GM23338 (cell line): ENCODE data around the gene CFAP299. TPM values are rescaled to one million over a fixed set of nuclear protein-coding genes. Genes with fewer than 3 reads are reported as not detected.

Experiments used
- ATAC-seq: fragments of 200-7000 bp; cut with Tn5 transposase; 3 replicates; pipeline ENCODE4 v1.9.1; 2020
- DNase-seq: peaks from one replicate; pipeline ENCODE4 v3.0.0-alpha.2; 2015; ENCODE audit warnings: low spot score
- H2AFZ ChIP-seq: fragments of 200-600 bp; sonication (generic); 2 replicates; pipeline ENCODE4 v1.8.0; 2016; ENCODE audit warnings: antibody characterized with exemption, mild to moderate bottlenecking, moderate library complexity
- H3F3A ChIP-seq: fragments of 200-600 bp; sonication (generic); replicated peaks from 2 replicates; pipeline ENCODE4 v1.8.0; 2017; ENCODE audit warnings: antibody characterized with exemption, mixed run types, low read depth
- H3K27ac ChIP-seq: fragments of 200-600 bp; sonication (generic); 2 replicates; pipeline ENCODE4 v1.6.1; 2016; ENCODE audit warnings: low read depth
- H3K27me3 ChIP-seq: fragments of 200-600 bp; sonication (generic); 2 replicates; pipeline ENCODE4 v1.8.0; 2016; ENCODE audit warnings: mild to moderate bottlenecking, mixed run types, moderate library complexity; ENCODE audit not compliant: insufficient read depth
- H3K36me3 ChIP-seq: fragments of 200-600 bp; sonication (generic); 2 replicates; pipeline ENCODE4 v1.8.0; 2016; ENCODE audit warnings: mild to moderate bottlenecking; ENCODE audit not compliant: insufficient read depth
- H3K4me1 ChIP-seq: fragments of 200-600 bp; sonication (generic); 2 replicates; pipeline ENCODE4 v1.8.0; 2016; ENCODE audit warnings: mild to moderate bottlenecking, moderate library complexity; ENCODE audit not compliant: insufficient read depth
- H3K4me2 ChIP-seq: fragments of 200-600 bp; sonication (generic); 2 replicates; pipeline ENCODE4 v1.7.1; 2017; ENCODE audit warnings: mixed run types
- H3K4me3 ChIP-seq: fragments of 200-600 bp; sonication (generic); 2 replicates; pipeline ENCODE4 v1.6.1; 2016; ENCODE audit warnings: mixed run types
- H3K79me2 ChIP-seq: fragments of 200-600 bp; sonication (generic); replicated peaks from 2 replicates; pipeline ENCODE4 v1.8.0; 2017; ENCODE audit warnings: mild to moderate bottlenecking; ENCODE audit not compliant: insufficient read depth
- H3K9me2 ChIP-seq: fragments of 200-600 bp; sonication (generic); 2 replicates; pipeline ENCODE4 v1.8.0; 2017; ENCODE audit not compliant: insufficient read depth
- H4K20me1 ChIP-seq: fragments of 200-600 bp; sonication (generic); replicated peaks from 2 replicates; pipeline ENCODE4 v1.8.0; 2017; ENCODE audit warnings: mild to moderate bottlenecking; ENCODE audit not compliant: insufficient read depth
- H3K27ac Mint-ChIP-seq: 2 replicates; pipeline ENCODE4 v1.8.0; 2020; ENCODE audit warnings: inconsistent platforms, mild to moderate bottlenecking, moderate library complexity, mixed read lengths
- H3K27me3 Mint-ChIP-seq: 3 replicates; pipeline ENCODE4 v1.8.0; 2022; ENCODE audit warnings: low read depth, mild to moderate bottlenecking, moderate library complexity, mixed read lengths, inconsistent platforms; ENCODE audit not compliant: insufficient read depth, poor library complexity
- H3K36me3 Mint-ChIP-seq: 3 replicates; pipeline ENCODE4 v1.8.0; 2021; ENCODE audit warnings: low read depth, mild to moderate bottlenecking, inconsistent platforms, moderate library complexity, mixed read lengths
- H3K4me1 Mint-ChIP-seq: 3 replicates; pipeline ENCODE4 v1.8.0; 2020; ENCODE audit warnings: mild to moderate bottlenecking, inconsistent platforms, mixed read lengths
- H3K4me3 Mint-ChIP-seq: 3 replicates; pipeline ENCODE4 v1.8.0; 2021; ENCODE audit warnings: moderate library complexity, mild to moderate bottlenecking, inconsistent platforms, mixed read lengths
- H3K9me3 Mint-ChIP-seq: 3 replicates; pipeline ENCODE4 v1.8.0; 2020; ENCODE audit warnings: moderate library complexity, mild to moderate bottlenecking, inconsistent platforms, mixed read lengths
- CREB1 ChIP-seq: fragments of 250-450 bp; sonication (Bioruptor Pico); IDR thresholded peaks from 2 replicates; pipeline ENCODE4 v1.5.0; 2020; ENCODE audit warnings: low read depth, mild to moderate bottlenecking, moderate library complexity
- CTCF ChIP-seq, 2 experiments: fragments of 200-600 bp in 1 of 2; sonication (generic) in 1 of 2; conservative IDR thresholded peaks; 2 replicates each; pipeline versions ENCODE4 v1.5.1 to v1.6.1; 2016 to 2017; ENCODE audit warnings: antibody characterized with exemption in 2 of 2, low read depth in 2 of 2, mild to moderate bottlenecking in 2 of 2, moderate library complexity in 1 of 2
- EZH2 ChIP-seq: fragments of 200-600 bp; sonication (generic); IDR thresholded peaks from one replicate; pipeline ENCODE4 v1.8.0; 2017; ENCODE audit warnings: antibody characterized with exemption, mild to moderate bottlenecking, low read depth; ENCODE audit not compliant: unreplicated experiment
- EZH2phosphoT487 ChIP-seq: fragments of 200-600 bp; sonication (generic); IDR thresholded peaks from one replicate; pipeline ENCODE4 v1.8.1; 2018; ENCODE audit warnings: antibody characterized with exemption; ENCODE audit not compliant: unreplicated experiment
- JUNB ChIP-seq: IDR thresholded peaks from one replicate; pipeline ENCODE4 v1.6.1; 2016; ENCODE audit warnings: antibody characterized with exemption; ENCODE audit not compliant: unreplicated experiment
- POLR2AphosphoS5 ChIP-seq: IDR thresholded peaks from 2 replicates; pipeline ENCODE4 v1.6.1; 2016; ENCODE audit warnings: antibody characterized with exemption, low read depth
- REST ChIP-seq: IDR thresholded peaks from one replicate; pipeline ENCODE4 v1.6.1; 2018; ENCODE audit warnings: antibody characterized with exemption; ENCODE audit not compliant: unreplicated experiment
- STAT1 ChIP-seq: IDR thresholded peaks from one replicate; pipeline ENCODE4 v1.6.1; 2016; ENCODE audit warnings: antibody characterized with exemption; ENCODE audit not compliant: unreplicated experiment
- ZNF331 ChIP-seq: fragments of 250-450 bp; sonication (Bioruptor Pico); IDR thresholded peaks from 2 replicates; pipeline ENCODE4 v1.5.0; 2020; ENCODE audit warnings: low read depth, mild to moderate bottlenecking, moderate library complexity
- ZNF462 ChIP-seq: fragments of 250-450 bp; sonication (Bioruptor Pico); IDR thresholded peaks from 2 replicates; pipeline ENCODE4 v1.5.0; 2020; ENCODE audit warnings: mild to moderate bottlenecking, moderate library complexity
- polyA plus RNA-seq: library from polyadenylated mRNA; unstranded; fragments of >200 nt; fragmentation: Nextera tagmentation; extraction: Ambion mirVana; gene quantifications from 2 replicates; pipeline ENCODE4 v1.2.1, GENCODE V29; 2016
- total RNA-seq: library from RNA; depleted of rRNA; stranded (reverse); fragments of >200 nt; shearing (Covaris generic); gene quantifications from 2 replicates; pipeline ENCODE4 v1.2.3, GENCODE V29; 2014

CFAP299 gene
- total and polyA plus RNA-seq, 2 experiments from 2014 or later, result not detected

- peaks cover 2% of the 10 kb centered on the region; the same call in 1 of the 3 replicates for H3K4me1 Mint-ChIP-seq
- ATAC-seq, result no peak
- Histone ChIP-seq H3K36me3 (no peaks in the 10 kb centered on the region), H3K4me3 (no peak overlapping the region), H3K27ac (no peak overlapping the region), H4K20me1 (no peaks in the 10 kb centered on the region), H3K27me3 (no peaks in the 10 kb centered on the region), H2AFZ (no peak overlapping the region), H3K9me2 (no peaks in the 10 kb centered on the region), H3F3A (no peaks in the 10 kb centered on the region), H3K79me2 (no peaks in the 10 kb centered on the region), H3K4me2 (no peak overlapping the region), H3K4me1 (no peaks in the 10 kb centered on the region)
- DNase-seq, result no peak
- no peak overlapping the region for H3K27ac Mint-ChIP-seq
- no peak overlapping the region for H3K4me3 Mint-ChIP-seq
- TF ChIP-seq POLR2AphosphoS5 (no peak), EZH2 (no peak), ZNF331 (no peak), STAT1 (no peak), JUNB (no peak), CREB1 (no peak)
- peaks cover 16% of the 10 kb centered on the region for H3K9me3 Mint-ChIP-seq
- peaks cover 10% of the 10 kb centered on the region for H3K36me3 Mint-ChIP-seq
- H3K27me3 Mint-ChIP-seq, result no peaks in the 10 kb centered on the region
Measured at GRCh38 chr4:80911458-80911857, 575.9 kb downstream of the CFAP299 start.

- no peak for DNase-seq
- Histone ChIP-seq H3K4me3 (no peak overlapping the region), H2AFZ (no peak overlapping the region), H3K4me1 (no peaks in the 10 kb centered on the region), H3K27me3 (no peaks in the 10 kb centered on the region), H3K36me3 (no peaks in the 10 kb centered on the region), H4K20me1 (no peaks in the 10 kb centered on the region), H3F3A (no peaks in the 10 kb centered on the region), H3K4me2 (no peak overlapping the region), H3K27ac (no peak overlapping the region), H3K9me2 (no peaks in the 10 kb centered on the region), H3K79me2 (no peaks in the 10 kb centered on the region)
- Mint-ChIP-seq H3K27ac (no peak overlapping the region), H3K9me3 (peaks cover 7% of the 10 kb centered on the region), H3K4me1 (peaks cover 2% of the 10 kb centered on the region; the same call in 2 of the 3 replicates), H3K27me3 (no peaks in the 10 kb centered on the region), H3K4me3 (no peak overlapping the region), H3K36me3 (peaks cover under 1% of the 10 kb centered on the region)
- no peak for ATAC-seq
- TF ChIP-seq REST (no peak), STAT1 (no peak), CREB1 (no peak), EZH2phosphoT487 (no peak), EZH2 (no peak), ZNF462 (CRISPR knock-in tag) (no peak), CTCF (conservative IDR thresholded peaks at IDR 0.05; ENCODE audit: low read depth in 2 of 2) (no peak), POLR2AphosphoS5 (no peak)
Measured at GRCh38 chr4:80912350-80912749, 576.8 kb downstream of the CFAP299 start.
